Measurements from ENCODE around the gene FBLIM1.
A peak's percentile ranks its signal among the peaks of the same experiment; 100 is the strongest.

Gene FBLIM1

DNA sequence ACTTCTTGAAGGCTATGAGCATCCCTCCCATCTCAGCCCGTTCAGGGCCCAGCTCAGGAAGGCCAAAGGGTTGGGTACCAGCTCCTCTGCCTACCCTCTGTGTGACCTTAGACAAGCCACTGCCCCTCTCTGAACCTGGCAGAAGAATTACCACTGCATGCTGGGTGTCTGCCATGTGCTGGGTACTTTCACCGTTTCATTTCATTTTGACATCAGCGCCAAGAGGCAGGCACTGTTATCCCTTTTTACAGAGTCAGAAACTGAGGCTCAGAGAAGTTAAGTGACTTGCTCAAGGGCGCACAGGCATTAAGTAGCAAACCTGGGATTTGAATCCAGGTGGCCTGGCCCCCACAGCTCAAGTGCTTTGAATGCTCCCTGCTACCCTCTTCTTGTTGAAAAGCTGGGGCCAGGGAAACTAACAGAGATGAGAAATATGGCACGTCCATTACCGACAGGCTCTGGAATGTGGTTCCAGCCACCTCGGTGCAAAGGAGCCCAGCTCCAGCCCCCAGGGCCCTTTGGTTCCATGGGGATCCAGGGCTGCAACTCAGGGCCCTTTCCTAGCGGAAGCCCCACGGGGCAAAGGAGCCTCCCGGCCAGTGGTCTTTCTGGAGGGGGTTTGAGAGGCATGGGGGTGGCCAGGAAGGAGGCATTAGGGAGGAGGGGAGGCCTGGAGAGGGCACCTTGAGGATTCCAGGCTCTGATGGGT lies 9.8 kb upstream of the FBLIM1 start:
- no peak for DNase-seq (ENCODE audit: low spot score)

DNA sequence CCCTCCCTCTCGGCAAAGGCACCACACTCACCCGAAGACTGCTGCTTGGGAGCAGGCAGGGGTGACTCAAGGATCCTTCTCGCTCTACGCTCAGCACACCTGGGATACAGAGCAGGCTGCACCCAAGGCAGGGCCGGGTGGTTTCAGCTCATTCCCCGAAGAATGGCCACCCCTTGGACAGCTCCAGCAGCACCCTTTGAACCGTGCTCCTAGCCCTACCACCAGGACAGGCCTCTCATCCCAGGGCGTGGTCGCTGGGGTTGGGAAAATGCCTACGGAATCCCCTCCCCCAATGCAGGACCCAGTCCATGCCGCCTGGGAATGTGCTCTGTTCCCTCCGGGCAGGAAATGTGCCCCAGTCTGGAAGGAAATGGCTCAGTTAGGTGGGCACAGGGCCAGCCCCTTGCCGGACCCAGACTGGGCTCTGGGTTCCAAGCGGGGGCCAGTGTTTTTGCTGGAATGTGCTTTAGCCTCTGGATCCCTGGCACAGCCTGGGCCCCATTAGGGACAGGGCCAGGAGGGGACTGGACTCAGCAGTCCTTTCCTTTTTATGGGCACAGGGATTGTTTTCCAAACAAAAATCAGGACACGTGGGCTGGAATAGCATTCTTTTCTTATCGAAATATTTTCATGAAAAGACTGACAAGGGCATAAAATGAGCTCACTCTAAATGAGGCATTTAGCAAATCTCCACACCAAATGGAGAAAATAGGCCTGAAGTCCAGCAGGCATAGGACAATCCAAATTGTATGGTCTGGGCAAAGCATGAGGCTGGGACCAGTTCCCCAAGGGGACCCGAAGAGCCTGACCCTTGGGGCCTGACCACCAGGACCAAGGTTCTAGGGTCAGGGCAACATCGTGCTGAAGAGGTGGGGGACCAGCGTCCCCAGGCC lies 8.9 kb upstream of the FBLIM1 start:
- DNase-seq (ENCODE audit: low spot score): no peak

DNA sequence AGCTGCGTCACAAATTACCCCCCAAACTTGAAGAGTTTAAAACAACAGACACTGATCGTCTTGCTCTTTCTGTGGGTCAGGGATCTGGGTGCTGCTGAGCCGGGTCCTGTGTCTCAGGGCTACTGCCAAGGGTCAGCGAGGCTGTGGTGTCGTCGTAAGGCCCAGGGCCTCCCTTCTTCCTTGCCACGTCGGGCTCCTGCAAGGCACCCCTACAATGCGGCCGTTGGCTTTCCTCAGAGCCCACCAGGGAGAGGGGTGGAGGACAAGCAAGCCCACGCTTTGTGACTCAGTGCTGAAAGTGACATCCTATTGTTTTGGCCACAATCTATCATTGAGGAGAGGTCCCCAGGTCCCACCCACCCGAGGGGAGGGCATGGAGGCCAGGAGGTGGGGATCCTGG lies 7.7 kb upstream of the FBLIM1 start:
- DNase-seq (ENCODE audit: low spot score): no peak

DNA sequence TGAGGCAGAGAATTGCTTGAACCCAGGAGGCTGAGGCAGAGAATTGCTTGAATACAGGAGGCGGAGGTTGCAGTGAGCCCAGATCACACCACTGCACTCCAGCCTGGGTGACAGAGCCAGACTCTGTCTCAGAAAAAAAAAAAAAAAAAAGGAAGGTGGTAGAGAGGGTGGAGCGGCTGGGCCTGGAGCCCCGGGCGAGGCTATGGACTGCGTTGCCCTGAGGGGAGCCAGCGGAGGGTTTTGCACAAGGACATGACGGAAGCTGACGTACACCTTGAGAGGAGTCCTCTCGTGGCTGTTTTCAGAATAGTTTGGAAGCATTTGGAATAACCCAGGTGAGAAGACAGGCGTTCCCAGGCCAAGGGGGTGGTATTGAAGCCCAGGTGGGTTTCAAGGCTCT lies 6.9 kb upstream of the FBLIM1 start:
- no peak for DNase-seq (ENCODE audit: low spot score)

- no peak for DNase-seq (ENCODE audit: low spot score)
Measured at GRCh38 chr1:15753776-15754175, 4.8 kb upstream of the FBLIM1 start.

- DNase-seq (ENCODE audit: low spot score): no peak
Measured at GRCh38 chr1:15755021-15755645, 3.5 kb upstream of the FBLIM1 start.

GRCh38 chr1:15755646-15756040 lies 3.0 kb upstream of the FBLIM1 start:
- DNase-seq (ENCODE audit: low spot score): no peak

DNA sequence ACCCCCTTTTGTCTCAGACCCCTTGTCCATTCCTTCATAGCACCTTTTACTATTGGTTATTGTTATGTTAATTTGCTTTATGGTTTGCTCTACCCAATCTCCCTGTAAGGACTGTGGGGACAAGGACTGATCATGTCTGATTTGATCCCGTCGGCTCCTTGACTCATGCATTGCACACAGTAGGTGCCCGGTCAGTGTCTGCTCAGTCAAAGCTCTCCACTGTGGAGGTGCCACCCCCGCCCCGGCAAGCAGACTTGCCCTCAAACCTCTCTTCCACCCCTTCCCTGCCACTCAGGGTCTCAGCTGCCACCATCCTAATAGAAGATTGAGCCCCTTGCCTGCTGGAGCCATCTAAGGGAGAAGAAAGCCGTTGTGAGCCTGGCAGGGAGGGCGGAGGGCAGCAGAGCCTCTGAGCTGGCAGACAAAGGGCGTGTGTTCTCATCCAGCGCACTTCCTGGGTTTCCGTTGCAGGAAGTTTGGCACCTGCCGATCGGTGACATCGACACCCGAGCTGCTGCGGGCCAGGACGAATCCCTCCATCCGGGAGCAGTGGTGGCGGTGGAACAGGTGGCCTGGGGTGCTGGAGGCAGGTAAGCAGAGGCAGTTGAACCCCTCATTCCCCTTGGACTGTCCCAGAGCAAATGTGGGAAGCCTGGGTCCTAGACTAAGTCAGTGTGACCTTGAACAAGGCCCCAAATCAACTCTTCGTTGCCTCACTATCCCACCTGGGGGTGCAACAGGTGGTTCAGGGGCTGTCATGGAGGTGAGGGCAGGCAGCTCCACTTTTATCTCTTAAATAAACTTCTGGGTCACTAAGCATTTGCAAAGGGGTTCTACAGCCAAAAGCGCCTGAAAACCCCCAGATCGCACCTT lies 2.2 kb upstream of the FBLIM1 start:
- no peak for DNase-seq (ENCODE audit: low spot score)

DNA sequence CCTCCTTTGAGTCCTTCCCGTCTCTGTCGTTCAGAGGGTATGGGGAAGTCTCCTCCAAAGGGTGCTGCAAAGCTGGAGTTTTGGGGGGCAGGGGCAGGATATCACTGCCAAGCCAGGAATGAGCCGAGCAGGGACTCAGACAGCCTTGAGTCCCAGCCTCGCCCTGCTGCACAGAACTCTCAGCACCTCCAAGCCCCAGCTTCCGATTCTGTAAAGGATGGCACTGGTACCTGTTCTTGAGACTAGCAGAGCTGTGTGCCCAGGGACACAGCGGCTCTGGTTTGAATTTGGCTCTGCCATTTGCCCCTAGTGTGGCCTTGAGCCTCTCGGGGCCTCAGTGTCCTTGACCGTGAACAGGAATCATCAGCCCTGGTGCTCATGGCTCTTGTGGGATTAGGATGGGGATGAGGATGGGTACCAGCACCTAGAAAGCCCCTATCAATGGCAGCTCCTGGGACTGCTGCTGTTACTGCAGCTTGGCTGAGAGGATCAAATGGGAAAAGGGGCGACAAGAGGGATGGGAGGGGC lies 1.5 kb upstream of the FBLIM1 start:
- DNase-seq (ENCODE audit: low spot score): no peak

DNA sequence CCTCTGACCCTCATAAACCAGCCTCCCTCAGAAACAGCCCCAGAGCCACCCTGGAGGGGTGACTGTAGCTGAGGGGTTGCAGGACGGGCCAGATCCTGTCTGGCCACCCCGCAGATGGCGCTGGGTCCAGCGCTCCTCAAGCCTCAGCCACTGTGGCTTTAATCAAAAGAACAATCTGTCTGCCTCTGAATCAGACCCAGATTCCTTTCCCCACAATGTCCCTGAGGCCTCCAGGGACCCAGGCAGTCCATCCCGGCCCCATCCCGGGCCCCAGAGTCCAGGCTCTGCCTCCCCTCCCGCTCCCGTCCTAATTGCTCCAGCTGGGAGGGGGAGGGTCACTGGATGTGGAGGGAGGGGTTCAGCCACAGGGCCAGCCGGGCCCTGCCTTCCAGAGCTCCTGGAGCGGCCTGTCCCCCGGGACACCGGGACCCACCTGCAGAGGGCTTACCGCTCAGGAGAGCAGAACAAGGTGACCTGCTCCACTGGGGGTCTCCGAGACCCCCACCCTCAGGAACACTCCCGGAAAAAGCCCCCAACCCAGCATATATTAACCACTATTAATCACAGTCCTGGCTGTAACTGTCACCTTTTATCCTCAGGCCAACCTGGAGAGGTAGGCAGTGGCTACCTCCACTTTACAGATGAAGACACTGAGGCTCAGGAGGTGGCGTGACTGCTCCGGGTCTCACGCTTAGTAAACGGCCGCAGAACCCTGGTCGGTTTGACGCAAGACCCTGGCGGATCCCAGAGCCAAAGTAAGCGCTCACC lies 836 bp upstream of the FBLIM1 start:
- no peak for DNase-seq (ENCODE audit: low spot score)

- DNase-seq (ENCODE audit: low spot score): no peak
Measured at GRCh38 chr1:15758953-15759661, 512 bp downstream of the FBLIM1 start.

DNA sequence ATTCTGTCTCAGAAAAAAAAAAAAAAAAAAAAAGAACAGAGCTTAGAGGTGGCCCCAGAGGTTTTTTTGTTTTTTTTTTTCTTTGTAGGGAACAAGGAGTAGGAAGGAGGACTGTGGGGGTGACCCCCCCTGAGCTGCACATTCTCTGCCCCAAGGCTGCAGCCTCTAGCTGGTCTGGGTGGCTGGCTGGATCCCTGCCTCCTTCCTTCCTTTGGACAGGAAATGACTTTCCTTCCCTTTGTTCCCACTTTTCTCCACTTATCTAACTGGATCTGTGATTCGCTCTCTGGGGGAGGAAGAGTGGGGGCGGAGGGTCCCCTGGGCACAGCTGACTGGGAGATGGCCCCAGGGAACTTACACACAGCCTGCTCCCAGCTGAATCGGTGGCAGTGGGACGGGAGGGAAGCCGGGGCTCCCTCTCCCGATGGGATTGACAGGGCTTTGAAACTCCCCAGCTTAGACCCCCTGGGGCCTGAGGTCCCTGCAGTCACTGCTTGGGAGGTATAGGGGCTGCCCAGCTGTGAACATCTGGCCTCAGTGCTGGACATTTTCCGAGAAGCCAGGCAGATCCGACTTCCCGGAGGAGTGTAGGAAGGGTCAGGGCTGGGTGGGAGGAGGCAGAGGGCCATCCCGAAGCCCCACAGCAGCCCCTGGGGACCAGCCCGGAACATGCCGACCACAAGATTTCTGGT lies 2.1 kb downstream of the FBLIM1 start:
- DNase-seq (ENCODE audit: low spot score): no peak

GRCh38 chr1:15761366-15762128 lies 3.0 kb downstream of the FBLIM1 start:
- no peak for DNase-seq (ENCODE audit: low spot score)

DNA sequence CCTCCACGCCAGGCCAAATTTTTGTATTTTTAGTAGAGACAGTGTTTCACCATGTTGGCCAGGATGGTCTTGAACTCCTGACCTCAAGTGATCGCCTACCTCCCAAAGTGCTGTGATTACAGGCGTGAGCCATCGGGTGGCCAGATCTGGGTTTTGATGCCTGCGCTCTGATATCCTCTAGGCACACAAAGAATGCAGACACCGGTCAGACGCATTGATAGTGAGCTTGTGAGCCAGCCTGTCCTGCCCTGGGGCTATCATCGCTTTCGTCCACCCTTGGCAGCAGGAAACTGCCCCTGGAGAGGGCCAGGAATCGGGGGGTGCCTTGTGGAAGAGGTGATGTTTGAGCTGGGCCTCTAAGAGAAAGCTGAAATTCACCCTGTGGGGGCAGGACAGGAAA lies 4.0 kb downstream of the FBLIM1 start:
- DNase-seq (ENCODE audit: low spot score): peak; percentile 41

- DNase-seq (ENCODE audit: low spot score): no peak
Measured at GRCh38 chr1:15764269-15764764, 5.7 kb downstream of the FBLIM1 start.

DNA sequence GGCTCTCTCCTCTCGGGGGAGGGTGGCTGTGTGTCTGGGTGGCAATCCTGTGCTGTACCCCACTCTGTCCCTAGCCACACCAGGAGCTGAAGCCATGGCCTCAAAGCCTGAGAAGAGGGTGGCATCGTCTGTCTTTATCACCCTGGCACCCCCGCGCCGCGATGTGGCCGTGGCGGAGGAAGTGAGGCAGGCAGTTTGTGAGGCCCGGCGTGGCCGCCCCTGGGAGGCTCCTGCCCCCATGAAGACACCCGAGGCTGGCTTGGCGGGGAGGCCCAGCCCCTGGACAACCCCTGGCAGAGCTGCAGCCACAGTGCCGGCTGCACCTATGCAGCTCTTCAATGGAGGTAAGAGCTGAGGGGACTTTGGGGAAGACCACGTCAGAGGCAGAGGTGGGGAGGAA lies 6.3 kb downstream of the FBLIM1 start:
- no peak for DNase-seq (ENCODE audit: low spot score)

GRCh38 chr1:15765495-15766194 lies 7.0 kb downstream of the FBLIM1 start:
- peak; percentile 33 for DNase-seq (ENCODE audit: low spot score)

DNA sequence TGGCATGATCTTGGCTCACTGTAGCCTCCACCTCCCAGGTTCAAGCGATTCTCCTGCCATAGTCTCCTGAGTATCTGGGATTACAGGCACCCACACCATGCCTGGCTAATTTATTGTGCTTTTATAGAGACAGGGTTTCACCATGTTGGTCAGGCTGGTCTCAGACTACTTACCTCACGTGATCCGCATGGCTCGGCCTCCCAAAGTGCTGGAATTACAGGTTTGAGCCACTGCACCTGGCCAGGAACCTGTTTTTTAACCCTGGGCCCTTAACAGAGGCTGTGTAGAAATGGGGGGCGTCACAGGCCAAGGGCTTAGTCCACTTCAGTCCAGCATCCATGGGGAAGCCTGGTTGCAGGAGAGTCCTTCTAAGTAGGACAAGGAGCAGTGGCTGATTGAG lies 9.3 kb downstream of the FBLIM1 start:
- no peak for DNase-seq (ENCODE audit: low spot score)

Measured in NAMALWA (cell line).